Activated T-helper 17 cell treated with anti-CD3 and anti-CD28 coated beads, Interleukin-2, amount 50 U/mL, for 72 hours (primary cell): ENCODE measurements around the gene RNF125. TPM values are rescaled to one million over a fixed set of nuclear protein-coding genes. Genes with fewer than 3 reads are reported as not detected.
"Not testable (repeated sequence)": the region's sequence is repeated elsewhere in the genome, so short reads cannot be mapped to it uniquely, and the experiment has no call there.

Experiments
- ATAC-seq: fragments of 150-1000 bp; cut with Tn5 transposase; replicated peaks from 2 replicates; pipeline ENCODE4 v1.10.0; 2021; ENCODE audit warnings: mild to moderate bottlenecking, moderate library complexity
- H3K27ac Mint-ChIP-seq: one replicate; pipeline ENCODE4 v1.8.0; 2022; ENCODE audit warnings: mixed read lengths
- H3K27me3 Mint-ChIP-seq: one replicate; pipeline ENCODE4 v1.8.0; 2022; ENCODE audit warnings: mixed read lengths
- H3K36me3 Mint-ChIP-seq: one replicate; pipeline ENCODE4 v1.8.0; 2022; ENCODE audit warnings: low read depth, mild to moderate bottlenecking, mixed read lengths
- H3K4me1 Mint-ChIP-seq: one replicate; pipeline ENCODE4 v1.8.0; 2022; ENCODE audit warnings: mixed read lengths
- H3K4me3 Mint-ChIP-seq: one replicate; pipeline ENCODE4 v1.8.0; 2022; ENCODE audit warnings: mild to moderate bottlenecking, mixed read lengths
- H3K9me3 Mint-ChIP-seq: one replicate; pipeline ENCODE4 v1.8.0; 2022; ENCODE audit warnings: mixed read lengths
- total RNA-seq, 2 donors: library from RNA; stranded (reverse); gene quantifications; one replicate each; pipeline ENCODE4 v1.2.3, GENCODE V29; 2022

Gene RNF125
- 10 to 100 TPM; 14.5 to 16.1 TPM for total RNA-seq

- Mint-ChIP-seq H3K36me3 (no peaks in the 10 kb centered on the region), H3K4me3 (peak within 1 kb of the TSS; percentile 97), H3K27me3 (no peaks in the 10 kb centered on the region), H3K4me1 (peaks cover 26% of the 10 kb centered on the region), H3K9me3 (no peaks in the 10 kb centered on the region), H3K27ac (peak within 1 kb of the TSS; percentile 92)
- peak; percentile 84 for ATAC-seq
These were observed at the start of gene RNF125 for GRCh38 chr18:32018331-32019250. TSS of gene RNF125 (plus strand) at chr18:32018825. CDS start at chr18:32018864, 39 bp downstream.

GRCh38 chr18:31970617-31971016, 48.0 kb upstream of the RNF125 start:
- no peaks in the 10 kb centered on the region for H3K27me3 Mint-ChIP-seq
- no peaks in the 10 kb centered on the region for H3K36me3 Mint-ChIP-seq
- H3K4me1 Mint-ChIP-seq: no peaks in the 10 kb centered on the region
- H3K4me3 Mint-ChIP-seq: no peak overlapping the region
- peaks cover 19% of the 10 kb centered on the region for H3K9me3 Mint-ChIP-seq
- no peak overlapping the region for H3K27ac Mint-ChIP-seq
- ATAC-seq: no peak

GRCh38 chr18:31973929-31974546, 44.6 kb upstream of the RNF125 start:
- Mint-ChIP-seq H3K4me3 (no peak overlapping the region), H3K9me3 (peaks cover 19% of the 10 kb centered on the region), H3K27ac (no peak overlapping the region), H3K4me1 (no peaks in the 10 kb centered on the region), H3K27me3 (no peaks in the 10 kb centered on the region), H3K36me3 (no peaks in the 10 kb centered on the region)
- ATAC-seq: no peak

GRCh38 chr18:31976242-31976641, 42.4 kb upstream of the RNF125 start:
- H3K27ac Mint-ChIP-seq: no peak overlapping the region
- H3K36me3 Mint-ChIP-seq: no peaks in the 10 kb centered on the region
- no peak overlapping the region for H3K4me3 Mint-ChIP-seq
- no peak for ATAC-seq
- H3K27me3 Mint-ChIP-seq: no peaks in the 10 kb centered on the region
- H3K4me1 Mint-ChIP-seq: no peaks in the 10 kb centered on the region
- H3K9me3 Mint-ChIP-seq: peaks cover 19% of the 10 kb centered on the region

- Mint-ChIP-seq H3K4me1 (no peaks in the 10 kb centered on the region), H3K27ac (no peak overlapping the region), H3K27me3 (no peaks in the 10 kb centered on the region), H3K9me3 (peaks cover 15% of the 10 kb centered on the region), H3K4me3 (no peak overlapping the region), H3K36me3 (no peaks in the 10 kb centered on the region)
- ATAC-seq: no peak
These were observed 41.3 kb upstream of the RNF125 start for GRCh38 chr18:31977270-31977872.

- no peaks in the 10 kb centered on the region for H3K4me1 Mint-ChIP-seq
- peaks cover 15% of the 10 kb centered on the region for H3K9me3 Mint-ChIP-seq
- H3K27me3 Mint-ChIP-seq: no peaks in the 10 kb centered on the region
- no peak overlapping the region for H3K4me3 Mint-ChIP-seq
- no peak overlapping the region for H3K27ac Mint-ChIP-seq
- no peak for ATAC-seq
- no peaks in the 10 kb centered on the region for H3K36me3 Mint-ChIP-seq
These were observed 40.0 kb upstream of the RNF125 start for GRCh38 chr18:31978616-31979015.

- H3K4me3 Mint-ChIP-seq: no peak overlapping the region
These were observed 38.9 kb upstream of the RNF125 start for GRCh38 chr18:31979714-31980113.

GRCh38 chr18:31980863-31981262, 37.8 kb upstream of the RNF125 start:
- Mint-ChIP-seq H3K4me3 (no peak overlapping the region), H3K9me3 (no peaks in the 10 kb centered on the region), H3K36me3 (no peaks in the 10 kb centered on the region), H3K27ac (no peak overlapping the region), H3K4me1 (peaks cover 4% of the 10 kb centered on the region), H3K27me3 (no peaks in the 10 kb centered on the region)
- no peak for ATAC-seq

More at GRCh38 chr18:31979714-31980113, 38.9 kb upstream of the RNF125 start:
- Mint-ChIP-seq H3K36me3 (no peaks in the 10 kb centered on the region), H3K27me3 (no peaks in the 10 kb centered on the region), H3K9me3 (peaks cover 7% of the 10 kb centered on the region), H3K4me1 (peaks cover 3% of the 10 kb centered on the region), H3K27ac (no peak overlapping the region)
- no peak for ATAC-seq

- no peak overlapping the region for H3K27ac Mint-ChIP-seq
- ATAC-seq: no peak
- H3K4me1 Mint-ChIP-seq: peaks cover 4% of the 10 kb centered on the region
- no peaks in the 10 kb centered on the region for H3K9me3 Mint-ChIP-seq
- H3K27me3 Mint-ChIP-seq: no peaks in the 10 kb centered on the region
- H3K36me3 Mint-ChIP-seq: no peaks in the 10 kb centered on the region
- no peak overlapping the region for H3K4me3 Mint-ChIP-seq
These were observed 35.6 kb upstream of the RNF125 start for GRCh38 chr18:31983020-31983419.

- ATAC-seq: no peak
- H3K27ac Mint-ChIP-seq: no peak overlapping the region
- H3K36me3 Mint-ChIP-seq: no peaks in the 10 kb centered on the region
- H3K4me3 Mint-ChIP-seq: no peak overlapping the region
- no peaks in the 10 kb centered on the region for H3K9me3 Mint-ChIP-seq
- no peaks in the 10 kb centered on the region for H3K27me3 Mint-ChIP-seq
- peaks cover 4% of the 10 kb centered on the region for H3K4me1 Mint-ChIP-seq
These were observed 34.6 kb upstream of the RNF125 start for GRCh38 chr18:31983976-31984375.

GRCh38 chr18:31990823-31991222, 27.8 kb upstream of the RNF125 start:
- no peaks in the 10 kb centered on the region for H3K27me3 Mint-ChIP-seq
- H3K9me3 Mint-ChIP-seq: no peaks in the 10 kb centered on the region
- no peak overlapping the region for H3K4me3 Mint-ChIP-seq
- ATAC-seq: no peak
- no peak overlapping the region for H3K27ac Mint-ChIP-seq
- H3K4me1 Mint-ChIP-seq: peaks cover 4% of the 10 kb centered on the region
- no peaks in the 10 kb centered on the region for H3K36me3 Mint-ChIP-seq

GRCh38 chr18:31996007-31996406, 22.6 kb upstream of the RNF125 start:
- H3K4me1 Mint-ChIP-seq: peaks cover 4% of the 10 kb centered on the region
- no peaks in the 10 kb centered on the region for H3K27me3 Mint-ChIP-seq
- H3K36me3 Mint-ChIP-seq: no peaks in the 10 kb centered on the region
- H3K9me3 Mint-ChIP-seq: no peaks in the 10 kb centered on the region
- no peak for ATAC-seq
- no peak overlapping the region for H3K27ac Mint-ChIP-seq
- no peak overlapping the region for H3K4me3 Mint-ChIP-seq

- no peaks in the 10 kb centered on the region for H3K36me3 Mint-ChIP-seq
- H3K4me1 Mint-ChIP-seq: no peaks in the 10 kb centered on the region
- H3K27ac Mint-ChIP-seq: no peak overlapping the region
- no peak for ATAC-seq
- no peaks in the 10 kb centered on the region for H3K9me3 Mint-ChIP-seq
- no peak overlapping the region for H3K4me3 Mint-ChIP-seq
- H3K27me3 Mint-ChIP-seq: no peaks in the 10 kb centered on the region
These were observed 19.7 kb upstream of the RNF125 start for GRCh38 chr18:31998880-31999412.

GRCh38 chr18:32001141-32001540, 17.5 kb upstream of the RNF125 start:
- ATAC-seq, H3K9me3 Mint-ChIP-seq, H3K4me3 Mint-ChIP-seq, H3K27ac Mint-ChIP-seq, H3K4me1 Mint-ChIP-seq, H3K36me3 Mint-ChIP-seq, H3K27me3 Mint-ChIP-seq: not testable (repeated sequence)
